Activated CD8-positive, alpha-beta memory T cell treated with anti-CD3 and anti-CD28 coated beads for 48 hours (primary cell): ENCODE data around the gene KIF26A.

Source experiments
- DNase-seq, 3 experiments: peaks; one replicate each; pipeline ENCODE4 v3.0.0-alpha.2; 2020; ENCODE audit warnings: low read depth in 2 of 3, low spot score in 2 of 3

The KIF26A gene

DNA sequence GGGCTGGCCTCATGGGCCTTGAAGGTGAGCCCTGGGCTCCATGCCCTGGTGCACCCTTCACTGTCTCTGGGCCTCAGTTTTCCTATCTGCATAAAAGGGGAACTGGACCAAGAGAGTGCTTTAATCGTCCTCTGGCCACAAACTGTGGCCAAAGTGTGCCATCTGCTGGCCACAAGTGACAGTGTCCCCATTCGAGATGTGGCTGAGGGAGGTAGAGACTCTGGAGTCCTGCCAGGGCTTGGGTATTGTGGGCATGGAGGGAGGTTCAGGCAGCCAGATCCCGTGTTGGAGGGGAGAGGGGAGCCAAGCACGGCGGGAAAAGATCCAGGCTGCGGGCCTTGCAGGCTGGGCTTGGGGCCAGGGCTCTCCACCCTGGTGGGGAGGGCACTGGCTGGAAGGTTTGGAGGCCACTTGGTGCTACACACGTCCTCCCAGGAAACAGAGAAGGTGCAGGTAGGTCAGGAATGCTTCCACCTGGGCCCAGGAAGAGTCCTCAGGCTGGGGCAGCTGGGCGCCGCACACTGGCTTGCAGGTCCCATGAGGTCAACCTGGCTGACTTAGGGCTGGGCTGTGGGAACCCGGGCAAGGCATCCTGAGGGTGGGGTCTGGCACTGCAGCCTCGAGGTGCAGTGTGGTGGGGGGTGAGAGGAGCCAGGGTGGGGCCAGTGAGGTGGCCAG is 7.3 kb upstream of the KIF26A start:
- DNase-seq = no peak

DNA sequence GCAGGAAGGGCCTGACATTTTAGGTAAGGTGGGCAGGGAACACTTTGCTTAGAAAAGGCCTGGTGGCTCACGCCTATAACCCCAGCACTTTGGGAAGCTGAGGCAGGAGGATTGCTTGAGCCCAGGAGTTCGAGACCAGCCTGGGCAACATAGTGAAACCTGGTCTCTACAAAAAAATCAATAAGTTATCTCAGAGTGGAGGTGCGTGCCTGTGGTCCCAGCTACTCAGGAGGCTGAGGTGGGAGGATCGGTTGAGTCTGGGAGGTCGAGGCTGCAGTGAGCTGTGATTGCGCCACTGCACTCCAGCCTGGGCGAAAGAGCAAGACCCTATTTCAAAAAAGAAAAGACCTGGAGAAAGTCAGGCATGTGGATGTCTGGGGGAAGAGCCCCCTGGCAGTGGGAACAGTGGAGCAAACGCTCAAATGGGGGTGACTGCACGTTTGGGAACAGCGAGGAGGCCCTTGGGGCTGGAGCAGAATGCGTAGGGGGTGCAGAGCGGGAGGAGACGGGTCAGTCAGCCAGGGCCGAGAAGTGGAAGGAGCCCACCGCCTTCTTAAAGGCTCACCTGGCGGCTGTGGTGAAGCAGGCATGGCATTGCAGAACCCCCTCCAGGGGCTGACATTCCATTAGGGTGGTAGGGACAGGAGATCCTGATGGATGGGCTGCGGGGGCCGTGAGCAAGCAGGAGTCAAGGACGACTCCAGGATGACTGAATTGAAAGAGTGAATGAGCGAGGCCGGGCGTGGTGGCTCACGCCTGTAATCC is 6.2 kb upstream of the KIF26A start:
- no peak for DNase-seq

DNA sequence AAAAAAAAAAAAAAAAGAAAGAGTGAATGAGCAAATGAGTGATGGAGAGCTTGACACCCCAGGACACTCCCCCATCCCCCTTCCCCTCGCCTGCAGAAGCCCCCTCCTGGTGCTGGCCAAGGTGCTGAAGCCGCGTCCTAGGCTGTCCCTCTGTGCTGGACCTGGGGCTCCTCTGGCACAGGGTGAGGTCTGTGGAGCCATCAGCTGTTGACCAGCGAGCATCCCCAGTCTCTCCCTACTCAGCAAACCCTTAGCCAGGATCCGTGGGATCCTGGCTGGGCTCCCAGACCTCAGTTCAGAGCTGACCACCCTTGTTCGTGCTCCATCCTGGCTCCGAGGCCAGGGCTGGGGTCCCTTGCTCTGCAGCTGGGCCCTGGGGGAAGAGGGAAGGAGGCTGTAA is 5.4 kb upstream of the KIF26A start:
- DNase-seq = no peak

DNA sequence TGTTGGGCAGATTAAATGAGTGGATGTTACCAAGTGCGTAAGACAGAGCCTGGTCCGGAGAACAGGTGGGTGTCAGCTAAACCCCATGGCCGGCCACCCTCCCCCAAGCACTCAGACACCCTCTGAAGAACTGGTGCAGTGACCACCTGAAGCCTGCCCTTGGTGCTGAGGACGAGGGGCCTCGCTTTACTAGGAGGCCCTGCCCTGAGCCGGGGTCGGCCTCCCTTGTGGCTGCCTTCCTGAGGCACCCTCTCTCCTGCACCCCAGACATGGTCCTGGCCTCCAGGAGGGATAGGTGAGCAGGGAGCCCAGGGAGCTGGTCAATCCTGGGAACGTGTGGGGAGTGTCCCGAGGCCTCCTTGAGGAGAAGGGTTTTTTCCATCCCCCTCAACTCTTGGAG is 4.9 kb upstream of the KIF26A start:
- DNase-seq = no peak

DNA sequence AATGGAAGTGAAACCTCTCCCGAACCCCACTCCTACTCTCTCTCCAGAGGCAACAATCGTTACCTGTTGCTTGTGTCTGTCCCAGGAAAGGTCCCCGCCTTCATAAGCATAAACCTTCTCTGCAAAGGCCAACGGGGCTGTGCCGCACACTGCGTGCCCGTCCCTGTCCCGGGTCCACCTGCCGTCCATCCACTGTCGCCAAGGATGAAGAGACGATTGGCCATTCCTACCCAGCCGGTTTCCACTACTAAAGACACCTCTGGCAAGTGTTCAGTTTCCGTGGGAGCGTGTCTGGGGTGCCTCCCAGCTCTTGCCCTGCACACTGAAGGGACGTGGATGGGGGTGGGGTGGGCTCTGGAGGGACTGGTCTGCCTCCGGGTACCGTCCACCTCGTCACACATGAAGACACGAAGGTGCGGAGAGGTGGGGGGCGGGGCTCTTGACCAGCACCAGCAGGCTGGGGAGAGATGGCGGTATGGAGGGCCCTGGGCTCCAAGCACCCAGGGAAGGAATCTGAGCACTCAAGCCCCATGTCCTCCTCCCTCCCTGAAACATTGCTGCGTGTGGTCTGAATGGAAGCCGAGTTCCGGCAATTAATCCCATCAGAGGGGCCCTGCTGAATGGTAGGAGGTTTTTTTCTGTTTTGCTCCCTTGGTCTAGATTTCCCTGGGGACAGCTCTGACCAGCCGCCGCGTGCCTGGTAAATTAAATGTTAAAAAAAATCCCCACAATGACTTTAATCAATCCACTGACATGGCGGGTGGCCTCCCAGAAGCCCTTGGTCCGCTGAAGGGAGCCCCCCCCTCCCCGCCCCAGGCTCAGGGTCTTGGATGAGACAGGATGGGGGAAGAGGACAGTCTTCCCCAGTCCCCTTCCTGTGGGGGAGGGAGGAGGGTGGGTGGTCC is 4.1 kb upstream of the KIF26A start:
- no peak for DNase-seq

DNA sequence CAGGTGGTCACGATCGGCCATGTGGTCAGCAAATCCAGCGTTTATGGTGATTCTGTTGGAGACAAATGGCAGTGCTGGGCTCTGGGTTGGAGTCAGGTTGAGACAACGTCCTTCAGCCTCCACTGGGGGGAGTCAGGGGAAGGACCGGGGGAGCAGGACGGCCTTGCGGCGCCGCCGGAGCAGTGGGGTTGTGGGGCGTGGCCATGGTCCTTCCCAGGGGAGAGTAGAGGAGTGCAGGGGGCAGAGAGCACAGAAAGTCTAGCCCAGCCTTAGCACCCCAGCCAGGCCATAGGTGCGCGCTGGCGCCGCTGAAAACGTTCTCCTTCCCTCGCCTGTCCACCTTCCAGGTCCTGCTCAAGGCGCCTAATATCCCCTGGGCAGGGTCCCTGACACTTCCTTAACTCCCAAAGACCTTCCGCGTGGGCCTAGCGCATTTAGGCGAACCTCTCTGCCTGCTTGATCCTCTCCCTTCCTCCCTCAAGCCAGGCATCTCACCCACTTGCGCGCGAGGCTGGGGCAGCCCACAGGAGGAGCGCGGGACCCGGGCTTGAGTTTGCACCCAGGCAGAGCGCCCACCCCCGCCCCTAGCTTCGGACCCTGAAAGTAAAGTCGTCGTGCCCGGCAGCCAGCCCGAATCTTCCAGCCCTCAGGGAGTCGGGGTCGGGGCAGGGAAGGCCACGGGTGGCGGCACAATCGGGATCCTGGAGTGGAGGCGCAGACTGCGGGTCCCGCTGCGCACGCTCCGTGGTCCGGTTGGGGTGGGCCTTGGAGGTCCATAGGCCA is 3.1 kb upstream of the KIF26A start:
- no peak for DNase-seq

DNA sequence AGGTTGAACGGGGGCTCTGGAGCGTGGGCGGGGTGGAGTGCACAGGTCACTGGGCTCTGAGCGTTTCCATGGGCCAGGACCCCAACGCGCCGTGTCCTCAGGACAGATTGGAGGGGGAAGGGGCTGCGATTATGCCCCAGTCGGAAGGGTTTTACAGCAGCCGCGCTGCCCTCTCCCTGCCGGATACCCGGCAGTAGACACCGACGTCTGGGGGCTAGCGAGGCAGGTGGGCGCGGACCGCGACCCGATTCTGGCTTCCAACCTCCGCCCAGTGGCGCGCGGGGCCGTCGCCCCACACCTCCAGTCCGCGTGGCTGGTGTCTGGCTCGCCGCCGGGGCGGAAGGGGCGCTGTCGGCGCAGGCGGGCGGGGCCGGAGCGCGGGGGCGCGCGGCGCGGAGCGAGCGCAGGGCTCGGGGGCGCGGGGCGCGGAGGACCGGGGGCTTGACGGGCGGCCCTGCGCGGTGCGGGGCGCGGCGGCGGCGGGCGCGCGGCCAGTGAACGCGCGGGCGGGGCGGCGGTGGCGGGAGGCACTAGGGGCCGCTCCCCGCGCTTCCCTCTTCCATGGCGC is 2.4 kb upstream of the KIF26A start:
- no peak for DNase-seq

DNA sequence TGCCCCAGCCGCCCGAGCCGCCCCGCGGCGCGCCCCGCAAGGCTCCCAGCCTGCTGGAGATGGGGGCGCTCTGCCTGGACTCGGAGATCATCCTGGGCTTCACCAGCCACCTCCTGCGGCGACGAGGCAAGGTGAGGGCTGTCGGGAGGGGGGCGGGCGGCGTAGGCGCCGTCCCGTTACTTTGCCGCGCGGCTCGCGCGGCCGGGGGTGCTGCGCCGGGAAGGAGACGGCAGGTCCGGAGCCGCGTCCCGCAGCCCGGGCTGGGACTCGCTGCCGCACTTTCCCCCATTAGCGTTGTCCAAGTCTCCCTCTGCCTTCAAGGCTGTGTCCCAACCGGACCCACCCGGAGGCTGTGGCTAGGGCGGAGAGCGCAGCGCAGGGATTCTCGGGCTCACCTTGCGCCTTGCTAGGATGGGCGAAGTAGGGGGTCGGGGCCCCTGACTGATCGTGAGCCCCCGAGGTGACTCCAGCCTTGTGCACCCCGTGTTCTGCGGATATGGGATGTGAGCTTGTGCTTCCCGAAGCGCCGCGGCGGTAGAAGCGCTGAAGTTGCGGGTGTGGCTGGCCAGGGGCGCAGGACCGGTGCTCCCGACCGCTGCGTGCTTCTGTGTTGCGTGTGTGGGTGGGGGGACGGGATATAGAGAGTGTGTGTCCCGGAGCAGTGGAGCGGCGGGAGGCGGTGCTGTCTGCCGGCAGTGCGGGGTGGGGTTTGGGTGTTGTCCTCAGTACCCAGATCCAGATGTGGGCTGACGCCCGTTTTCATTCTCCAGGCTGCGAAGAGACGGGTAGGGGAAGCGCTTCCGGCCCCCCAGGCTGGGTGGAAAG is 1.7 kb upstream of the KIF26A start:
- no peak for DNase-seq

DNA sequence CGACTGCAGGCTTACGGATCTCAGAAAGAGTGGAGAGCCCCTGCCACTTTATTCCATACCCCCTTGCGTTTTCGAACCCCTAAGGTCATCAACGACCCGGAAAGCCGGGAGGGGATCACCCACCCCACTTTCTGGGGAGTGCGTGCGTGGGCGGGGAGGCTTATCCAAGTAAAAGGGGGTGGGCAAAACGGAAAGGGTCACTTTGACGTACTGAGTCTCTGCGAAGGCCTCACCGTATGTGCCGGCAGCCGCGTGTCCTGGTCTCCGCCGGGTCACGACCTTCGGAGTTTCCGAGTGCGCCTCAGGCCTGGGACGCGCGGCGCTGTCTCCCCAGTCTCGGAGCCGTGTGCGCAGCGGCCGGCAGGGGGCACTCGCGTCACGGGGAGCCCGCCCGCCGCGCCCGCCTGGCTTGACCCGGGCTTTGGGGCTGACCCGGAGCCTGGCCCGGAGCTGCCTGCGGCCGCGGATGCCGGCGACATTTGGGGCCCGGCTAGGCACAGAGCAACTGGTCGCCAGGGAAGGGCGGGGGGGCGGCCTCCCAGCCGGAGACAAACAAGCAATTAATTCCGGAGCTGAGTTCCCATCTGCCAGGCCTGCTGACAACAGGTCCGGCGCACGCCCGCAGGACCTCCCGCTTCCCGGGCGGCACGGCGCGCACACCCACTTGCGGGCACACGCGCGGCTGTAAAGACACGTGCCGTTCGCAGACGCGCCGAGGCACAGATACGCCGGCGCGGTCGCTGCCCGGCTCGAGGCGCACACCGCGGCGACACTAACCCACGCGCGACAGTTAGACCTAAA is 890 bp upstream of the KIF26A start:
- peak; percentile 51 to 58 (median 56) for DNase-seq

DNA sequence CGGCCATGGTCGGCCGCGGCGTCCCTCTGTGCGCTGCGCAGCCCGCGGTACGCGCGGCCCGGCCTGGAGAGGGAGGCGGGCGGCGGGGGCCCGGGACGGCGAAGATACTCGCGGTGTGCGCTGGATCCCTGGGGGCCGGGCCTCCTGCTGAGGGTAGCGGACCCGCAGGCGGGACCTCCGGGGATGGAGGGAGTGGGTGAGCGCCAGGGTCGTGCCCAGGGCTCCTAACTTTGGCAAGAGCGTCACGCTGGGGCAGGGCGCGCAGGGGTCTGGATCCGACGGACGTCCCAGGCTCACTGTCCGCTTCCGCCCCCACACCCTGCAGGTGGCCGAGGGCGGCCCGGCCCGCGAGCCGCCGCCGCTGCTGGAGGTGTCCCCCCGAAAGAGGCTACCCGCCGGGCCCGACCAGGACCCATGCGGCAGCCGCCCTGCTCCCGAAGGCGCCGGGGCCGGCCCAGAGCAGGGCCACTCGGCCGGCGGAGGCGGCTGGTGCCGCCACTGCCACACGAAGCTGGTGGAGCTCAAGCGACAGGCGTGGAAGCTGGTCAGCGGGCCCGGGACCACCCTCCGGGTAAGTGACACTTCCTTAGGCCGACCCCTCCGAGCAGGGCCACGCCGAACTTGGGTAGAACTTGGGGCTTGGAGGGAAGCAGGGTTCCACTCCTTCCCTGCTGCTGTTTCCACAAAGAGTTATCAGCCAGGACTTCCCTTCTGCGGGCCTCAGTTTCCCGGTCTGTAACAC is 502 bp downstream of the KIF26A start:
- DNase-seq = no peak

DNA sequence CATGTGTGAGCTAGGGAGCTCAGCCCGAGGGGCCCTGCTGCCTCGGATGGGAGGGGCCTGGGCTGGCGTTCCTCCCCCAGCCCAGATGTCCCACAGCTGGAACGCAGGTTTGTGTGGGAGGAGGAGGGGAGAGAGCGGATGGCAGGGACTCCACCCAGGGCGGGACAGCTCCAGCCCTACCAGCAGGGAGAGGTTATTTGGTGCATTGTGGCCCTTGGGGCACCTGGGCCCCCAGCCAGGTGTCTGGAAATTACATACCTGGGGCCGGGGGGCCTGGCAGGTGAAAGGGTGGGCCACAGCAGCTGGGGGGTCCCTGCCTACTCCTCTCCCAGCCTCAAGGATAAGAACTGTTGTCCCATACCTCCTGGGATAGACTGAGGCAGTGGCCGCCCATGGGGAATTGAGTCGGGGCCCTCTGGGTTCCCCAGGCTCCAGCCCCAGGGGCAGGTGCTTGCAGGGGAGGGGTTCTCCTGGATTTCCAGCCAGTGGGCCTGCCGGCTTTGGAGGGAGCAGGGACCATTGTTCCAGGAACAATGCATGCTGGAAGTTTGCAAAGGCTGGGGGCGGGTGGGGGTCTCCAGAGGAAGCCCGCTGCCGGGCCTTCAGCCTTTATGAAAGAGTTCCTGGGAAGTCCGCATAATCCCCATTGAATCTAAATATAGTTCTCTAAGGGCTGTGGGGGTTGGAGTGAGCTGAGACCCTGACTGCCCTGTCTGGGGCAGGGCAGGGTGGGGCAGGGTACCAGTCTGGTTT is 1.2 kb downstream of the KIF26A start:
- DNase-seq = no peak

DNA sequence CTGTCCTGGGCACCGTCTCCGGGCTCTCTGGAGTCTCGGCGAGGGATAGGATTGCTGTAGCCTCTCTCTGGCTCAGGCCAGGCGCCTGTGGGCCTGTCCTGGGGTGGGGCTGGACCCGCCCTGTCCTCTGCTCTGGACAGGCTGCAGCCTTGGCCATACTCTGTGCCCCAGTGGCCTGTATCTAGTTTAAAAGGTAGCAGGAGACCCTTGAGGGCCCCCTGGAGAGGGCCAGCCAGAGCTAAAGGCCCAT is 1.8 kb downstream of the KIF26A start:
- no peak for DNase-seq

DNA sequence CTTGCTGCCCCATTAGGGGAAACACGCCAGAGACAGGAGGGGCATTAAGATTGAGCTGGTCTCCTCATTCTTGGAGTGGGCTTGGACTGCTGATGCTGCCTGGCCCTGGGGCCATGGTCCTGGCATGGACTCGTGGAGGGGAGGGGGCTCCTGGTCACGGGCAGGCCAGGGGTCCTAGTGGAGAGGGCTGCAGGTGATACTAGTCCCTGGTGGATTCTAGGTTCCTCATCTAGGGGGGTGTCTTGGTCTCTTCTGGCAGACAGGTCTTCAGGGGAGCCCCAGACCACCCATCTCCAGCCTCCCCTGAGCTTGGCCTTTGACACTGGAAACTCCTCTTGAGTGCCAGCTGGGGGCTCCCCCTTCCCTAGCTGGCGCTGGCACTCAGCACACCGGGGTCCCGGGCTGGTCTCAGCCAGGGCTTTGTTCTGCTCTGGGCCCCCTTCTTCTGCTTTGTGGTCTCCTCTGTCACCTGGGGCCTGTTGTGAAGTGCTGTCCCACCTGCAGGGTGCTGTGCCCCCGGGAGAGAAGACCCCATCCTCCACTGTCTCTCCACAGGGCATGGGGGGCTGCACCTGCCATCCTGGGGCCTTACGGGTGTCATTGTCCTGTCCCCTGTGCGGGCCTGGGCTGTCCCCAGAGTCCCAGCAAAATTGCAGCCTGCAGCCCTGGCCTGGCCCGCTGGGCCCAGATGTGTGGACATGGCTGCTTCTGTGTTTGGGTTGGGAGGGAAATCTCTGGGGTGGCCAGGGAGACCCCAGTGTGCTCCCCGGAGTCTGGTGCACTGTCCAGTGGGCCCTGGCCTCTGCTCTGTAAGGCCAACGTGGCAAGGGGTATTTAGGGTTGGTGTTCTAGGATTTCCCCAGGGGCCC is 2.3 kb downstream of the KIF26A start:
- DNase-seq = no peak

DNA sequence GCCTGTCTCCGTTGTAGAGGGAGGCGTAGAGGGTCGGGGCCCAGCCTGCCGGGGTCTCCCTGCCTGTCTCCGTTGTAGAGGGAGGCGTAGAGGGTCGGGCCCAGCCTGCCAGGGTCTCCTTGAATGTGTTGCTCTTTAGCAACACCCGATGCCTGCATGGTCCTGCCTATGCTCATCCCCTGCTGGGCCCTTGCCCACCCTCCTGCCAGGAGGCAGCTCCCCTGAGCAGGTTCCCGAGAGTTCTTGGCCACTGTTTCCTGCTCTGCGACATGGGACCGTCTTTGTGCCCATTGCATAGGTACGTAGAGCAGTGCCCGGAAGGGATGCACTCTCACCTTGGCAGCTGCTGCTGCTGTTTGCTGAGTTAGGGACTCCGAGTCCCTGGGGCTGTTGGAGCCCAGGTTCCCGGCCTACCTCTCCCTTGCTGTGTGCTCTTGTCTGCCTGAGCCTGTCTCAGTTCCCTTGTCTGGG is 3.3 kb downstream of the KIF26A start:
- DNase-seq = no peak

DNA sequence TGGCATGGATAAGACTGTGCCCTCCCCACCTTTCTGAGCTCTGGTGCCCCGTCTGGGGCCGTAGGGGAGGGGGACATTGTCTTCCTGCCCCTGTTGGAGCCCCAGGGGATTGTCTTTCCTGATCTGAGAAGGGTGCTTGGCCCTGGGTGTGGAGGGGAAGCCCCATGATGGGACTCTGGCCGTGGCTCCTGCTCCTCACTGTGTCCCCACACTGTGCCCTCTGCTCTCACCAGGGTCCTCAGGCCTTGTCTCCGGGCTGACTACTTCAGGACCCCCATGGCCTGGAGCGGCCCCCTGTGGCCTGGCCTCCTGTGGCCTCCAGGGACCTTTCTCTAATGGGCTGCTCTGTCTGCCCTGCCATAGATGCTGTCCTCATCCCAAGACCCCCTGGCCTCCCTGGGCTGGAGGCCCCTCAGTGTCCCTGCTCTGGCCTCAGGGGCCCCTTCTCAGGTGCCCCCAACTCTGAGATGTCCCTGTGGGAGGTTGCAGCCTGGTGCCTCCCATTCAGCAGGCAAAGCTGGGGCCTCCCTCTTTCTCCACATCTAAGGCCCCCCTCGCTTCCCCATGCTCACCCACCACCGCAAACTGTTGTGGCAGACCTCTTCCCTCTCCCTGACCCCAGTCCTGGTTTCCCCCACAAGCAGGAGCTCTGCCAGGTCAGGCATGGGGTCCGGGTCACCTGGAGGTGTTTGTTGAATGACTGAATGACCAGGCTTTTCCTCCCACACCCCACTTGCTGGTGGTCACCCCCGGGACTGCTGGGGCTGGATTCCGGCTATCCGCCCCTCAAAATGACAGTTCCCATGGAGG is 4.0 kb downstream of the KIF26A start:
- no peak for DNase-seq

DNA sequence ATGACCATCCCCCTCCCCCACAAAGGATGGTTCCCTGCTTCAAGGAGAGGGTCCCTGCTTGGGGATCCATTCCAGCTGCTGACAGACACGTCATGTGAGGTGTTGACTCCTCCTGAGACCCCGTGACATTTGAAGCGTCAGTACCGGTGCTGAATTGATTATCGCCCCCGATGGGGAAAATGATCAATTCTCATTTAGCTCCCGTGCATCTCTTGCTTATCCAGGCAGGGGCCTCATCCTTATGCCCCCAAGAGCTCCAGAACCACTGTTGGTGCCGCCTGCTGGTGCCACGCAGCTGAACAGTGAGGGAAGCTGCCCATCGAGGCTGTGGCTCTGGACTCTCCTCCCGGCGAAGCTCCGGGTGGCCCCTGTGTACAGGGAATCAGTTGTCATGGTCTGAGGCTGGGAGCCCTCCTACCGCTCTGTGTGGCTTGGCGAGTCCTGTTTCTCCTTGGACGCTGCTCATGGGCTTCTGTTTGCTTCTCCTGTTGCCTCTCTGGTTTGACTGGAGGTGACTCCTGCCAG is 4.6 kb downstream of the KIF26A start:
- DNase-seq = no peak
